Measurements from ENCODE around the gene ACTA2.

DNA sequence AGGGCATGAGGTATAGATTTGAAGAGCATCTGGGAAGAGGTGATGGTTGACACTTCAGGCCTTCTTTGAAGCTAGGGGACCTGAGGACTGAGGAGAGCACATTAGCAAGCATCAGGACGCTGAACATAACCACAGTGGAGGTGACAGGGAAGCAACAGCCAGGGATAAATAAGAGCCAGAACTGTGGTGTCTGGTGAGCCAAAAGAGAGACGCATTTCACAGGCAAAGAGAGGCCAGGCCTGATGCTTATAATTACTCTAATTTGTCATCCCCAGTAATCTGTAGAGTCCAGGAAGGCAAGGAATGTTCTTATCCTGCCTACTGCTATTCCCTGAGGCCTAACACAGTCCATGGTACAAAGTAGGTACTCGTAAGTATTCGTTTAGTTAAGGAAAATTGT, 27.7 kb upstream of the ACTA2 start:
- TF ChIP-seq EZH2 (IDR thresholded peaks at IDR 0.05; ENCODE audit: borderline replicate concordance, low read length) = no peak
- TF ChIP-seq, protein P1, sequence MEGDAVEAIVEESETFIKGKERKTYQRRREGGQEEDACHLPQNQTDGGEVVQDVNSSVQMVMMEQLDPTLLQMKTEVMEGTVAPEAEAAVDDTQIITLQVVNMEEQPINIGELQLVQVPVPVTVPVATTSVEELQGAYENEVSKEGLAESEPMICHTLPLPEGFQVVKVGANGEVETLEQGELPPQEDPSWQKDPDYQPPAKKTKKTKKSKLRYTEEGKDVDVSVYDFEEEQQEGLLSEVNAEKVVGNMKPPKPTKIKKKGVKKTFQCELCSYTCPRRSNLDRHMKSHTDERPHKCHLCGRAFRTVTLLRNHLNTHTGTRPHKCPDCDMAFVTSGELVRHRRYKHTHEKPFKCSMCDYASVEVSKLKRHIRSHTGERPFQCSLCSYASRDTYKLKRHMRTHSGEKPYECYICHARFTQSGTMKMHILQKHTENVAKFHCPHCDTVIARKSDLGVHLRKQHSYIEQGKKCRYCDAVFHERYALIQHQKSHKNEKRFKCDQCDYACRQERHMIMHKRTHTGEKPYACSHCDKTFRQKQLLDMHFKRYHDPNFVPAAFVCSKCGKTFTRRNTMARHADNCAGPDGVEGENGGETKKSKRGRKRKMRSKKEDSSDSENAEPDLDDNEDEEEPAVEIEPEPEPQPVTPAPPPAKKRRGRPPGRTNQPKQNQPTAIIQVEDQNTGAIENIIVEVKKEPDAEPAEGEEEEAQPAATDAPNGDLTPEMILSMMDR (conservative IDR thresholded peaks at IDR 0.05 in 1 of 2, IDR thresholded peaks at IDR 0.05 in 1 of 2; ENCODE audit: extremely low read depth in 1 of 2, insufficient read depth in 1 of 2, low read depth in 1 of 2, low read length in 2 of 2) = no peak

All from mammary epithelial cell (primary cell).